PC-9 (cell line): ENCODE results near the gene SOX18. TPM values are rescaled to one million over a fixed set of nuclear protein-coding genes. Genes with fewer than 3 reads are reported as not detected.

Source experiments
- BruUV-seq: library from RNA; stranded (reverse); fragments of 400-500 nt; replicated peaks from 2 replicates; lab custom pipeline; 2021; lab: Mats Ljungman, UMichigan
- CTCF ChIA-PET: fragments of 300-600 bp; sonication (Branson Sonifier 250); formaldehyde crosslinking; loops from one replicate; lab custom pipeline; 2022; ENCODE audit warnings: antibody characterized with exemption; lab: Charles Lee
- POLR2A ChIA-PET: fragments of 300-600 bp; sonication (Branson Sonifier 250); formaldehyde crosslinking; loops from one replicate; lab custom pipeline; 2022; ENCODE audit warnings: antibody characterized with exemption; ENCODE audit not compliant: unreplicated experiment; lab: Charles Lee
- DNase-seq, 2 experiments: peaks; one replicate each; pipeline versions ENCODE4 v3.0.0 to v3.0.0-alpha.2; 2015 to 2022; ENCODE audit warnings: mixed read lengths in 1 of 2
- H2AFZ ChIP-seq: fragments of 200-600 bp; sonication (generic); 2 replicates; pipeline ENCODE4 v1.8.1; 2017; ENCODE audit warnings: antibody characterized with exemption
- H3F3A ChIP-seq: fragments of 200-600 bp; sonication (generic); 2 replicates; pipeline ENCODE4 v1.8.1; 2017; ENCODE audit warnings: antibody characterized with exemption, mild to moderate bottlenecking, low read depth; ENCODE audit not compliant: insufficient read depth
- H3K27ac ChIP-seq: fragments of 200-600 bp; sonication (generic); 2 replicates; pipeline ENCODE4 v1.6.1; 2016; ENCODE audit warnings: mixed run types
- H3K27me3 ChIP-seq: fragments of 200-600 bp; sonication (generic); 2 replicates; pipeline ENCODE4 v1.6.1; 2016; ENCODE audit warnings: low read depth, mixed run types; ENCODE audit not compliant: insufficient read depth
- H3K36me3 ChIP-seq: fragments of 200-600 bp; sonication (generic); 2 replicates; pipeline ENCODE4 v1.6.1; 2016; ENCODE audit warnings: low read depth, mixed run types
- H3K4me1 ChIP-seq: fragments of 200-600 bp; sonication (generic); replicated peaks from 2 replicates; pipeline ENCODE4 v1.6.1; 2016; ENCODE audit warnings: mixed run types; ENCODE audit not compliant: insufficient read depth
- H3K4me2 ChIP-seq: fragments of 200-600 bp; sonication (generic); 2 replicates; pipeline ENCODE4 v1.6.1; 2017; ENCODE audit warnings: mixed run types
- H3K4me3 ChIP-seq: fragments of 200-600 bp; sonication (generic); 2 replicates; pipeline ENCODE4 v1.6.1; 2016; ENCODE audit warnings: mixed run types
- H3K79me2 ChIP-seq: fragments of 200-600 bp; sonication (generic); 2 replicates; pipeline ENCODE4 v1.6.1; 2017; ENCODE audit warnings: low read depth, mixed run types
- H3K9me2 ChIP-seq: fragments of 200-600 bp; sonication (generic); 2 replicates; pipeline ENCODE4 v1.8.1; 2017; ENCODE audit warnings: mild to moderate bottlenecking; ENCODE audit not compliant: insufficient read depth
- H3K9me3 ChIP-seq: fragments of 200-600 bp; sonication (generic); 2 replicates; pipeline ENCODE4 v1.8.1; 2016; ENCODE audit warnings: low read depth; ENCODE audit not compliant: insufficient read depth
- H4K20me1 ChIP-seq: fragments of 200-600 bp; sonication (generic); 2 replicates; pipeline ENCODE4 v1.8.1; 2017; ENCODE audit not compliant: insufficient read depth
- EZH2 ChIP-seq: fragments of 200-600 bp; sonication (generic); IDR thresholded peaks from 2 replicates; pipeline ENCODE4 v1.8.0; 2017; ENCODE audit warnings: antibody characterized with exemption, low read depth
- intact Hi-C: fragments of 100-400 bp; cut with micrococcal nuclease; formaldehyde crosslinking; loops from one replicate; pipeline ENCODE4 v1.10.0; 2022; ENCODE audit not compliant: unreplicated experiment
- total RNA-seq: library from RNA; stranded (reverse); gene quantifications from 2 replicates; pipeline ENCODE4 v1.2.3, GENCODE V29; 2021
- TF ChIP-seq, protein P1 (sequence below): fragments of 200-600 bp; sonication (generic); conservative IDR thresholded peaks from 2 replicates; pipeline ENCODE4 v1.6.1; 2017; ENCODE audit warnings: mixed run types, antibody characterized with exemption, mild to moderate bottlenecking, moderate library complexity

Gene SOX18
- total RNA-seq, 1 experiment from 2014 or later: not detected

DNA sequence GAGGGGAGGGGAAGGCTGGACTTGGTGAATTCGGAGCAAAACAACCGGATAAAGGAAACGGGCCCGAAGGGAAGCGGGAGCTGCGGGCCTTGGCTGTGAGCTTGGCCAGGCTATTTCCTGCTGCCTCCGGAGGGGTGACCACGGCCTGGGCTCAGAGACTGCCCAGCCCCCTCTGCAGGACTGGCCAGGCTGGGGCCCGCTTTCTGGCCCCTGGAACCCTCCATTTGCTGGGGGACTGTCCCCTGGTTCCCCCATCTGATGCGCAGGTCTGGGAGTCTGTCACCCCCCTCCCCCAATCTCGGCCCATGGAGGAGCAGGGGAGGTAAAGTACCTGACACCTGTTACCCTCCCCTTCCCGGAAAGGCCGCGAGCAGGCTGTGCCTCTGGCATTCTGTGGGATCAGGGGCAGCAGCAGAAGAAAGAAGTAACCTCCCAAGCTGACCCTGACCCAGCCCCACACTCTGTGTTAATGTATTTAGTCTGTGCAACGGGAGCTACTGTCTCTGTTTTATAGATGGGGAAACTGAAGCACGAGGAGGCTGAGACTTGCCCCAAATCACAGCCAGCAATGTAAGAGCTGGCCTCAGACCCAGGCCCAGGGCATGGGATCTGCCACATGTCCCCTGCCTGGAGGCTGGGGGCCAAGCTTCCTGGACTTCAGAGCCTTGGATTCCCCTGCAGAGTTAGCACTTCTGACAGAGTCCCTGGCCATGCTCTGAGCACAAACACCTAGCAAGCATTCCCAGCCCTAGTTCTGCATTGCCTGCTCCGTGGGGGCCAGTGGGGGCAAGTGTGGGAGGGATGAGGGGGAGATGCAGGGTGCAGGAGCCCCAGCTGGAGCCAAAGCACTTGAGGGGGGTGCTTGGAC is 9.9 kb downstream of the SOX18 start:
- Histone ChIP-seq H3K4me3 (peak overlapping the region; percentile 96), H3K79me2 (no peaks in the 10 kb centered on the region), H2AFZ (peak overlapping the region; percentile 97), H3K27me3 (peaks cover 20% of the 10 kb centered on the region; the same call in 1 of the 2 replicates), H3K9me2 (no peaks in the 10 kb centered on the region), H3K9me3 (no peaks in the 10 kb centered on the region), H3K4me2 (peak overlapping the region; percentile 97), H3K27ac (no peak overlapping the region), H3K4me1 (peaks cover 17% of the 10 kb centered on the region), H4K20me1 (0 out of 2 replicates have a peak, but pooled peaks cover 4% of the 10 kb centered on the region), H3K36me3 (no peaks in the 10 kb centered on the region), H3F3A (peaks cover 33% of the 10 kb centered on the region)
- TF ChIP-seq EZH2: no peak
- TF ChIP-seq, protein P1, sequence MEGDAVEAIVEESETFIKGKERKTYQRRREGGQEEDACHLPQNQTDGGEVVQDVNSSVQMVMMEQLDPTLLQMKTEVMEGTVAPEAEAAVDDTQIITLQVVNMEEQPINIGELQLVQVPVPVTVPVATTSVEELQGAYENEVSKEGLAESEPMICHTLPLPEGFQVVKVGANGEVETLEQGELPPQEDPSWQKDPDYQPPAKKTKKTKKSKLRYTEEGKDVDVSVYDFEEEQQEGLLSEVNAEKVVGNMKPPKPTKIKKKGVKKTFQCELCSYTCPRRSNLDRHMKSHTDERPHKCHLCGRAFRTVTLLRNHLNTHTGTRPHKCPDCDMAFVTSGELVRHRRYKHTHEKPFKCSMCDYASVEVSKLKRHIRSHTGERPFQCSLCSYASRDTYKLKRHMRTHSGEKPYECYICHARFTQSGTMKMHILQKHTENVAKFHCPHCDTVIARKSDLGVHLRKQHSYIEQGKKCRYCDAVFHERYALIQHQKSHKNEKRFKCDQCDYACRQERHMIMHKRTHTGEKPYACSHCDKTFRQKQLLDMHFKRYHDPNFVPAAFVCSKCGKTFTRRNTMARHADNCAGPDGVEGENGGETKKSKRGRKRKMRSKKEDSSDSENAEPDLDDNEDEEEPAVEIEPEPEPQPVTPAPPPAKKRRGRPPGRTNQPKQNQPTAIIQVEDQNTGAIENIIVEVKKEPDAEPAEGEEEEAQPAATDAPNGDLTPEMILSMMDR: peak; percentile 20; the same call in 1 of the 2 replicates
- ChIA-PET POLR2A (interaction anchor here (0.6 to 1.4 kb wide), 2 partner anchors 59 to 501 kb away, joined by 3 to 6 read pairs; partner anchors contain the start of gene PRPF6), CTCF (interaction anchor here (1.1 to 1.6 kb wide), 6 partner anchors 15 to 501 kb away, joined by 4 to 7 read pairs (median 6); no protein-coding TSS in a partner anchor)
- intact Hi-C loops: loop anchor here (1.0 to 2.0 kb wide), 3 partner anchors 15 to 81 kb away; partner anchors contain the start of gene TCEA2
- BruUV-seq: TSS peak; percentile 45
- no peak for DNase-seq

DNA sequence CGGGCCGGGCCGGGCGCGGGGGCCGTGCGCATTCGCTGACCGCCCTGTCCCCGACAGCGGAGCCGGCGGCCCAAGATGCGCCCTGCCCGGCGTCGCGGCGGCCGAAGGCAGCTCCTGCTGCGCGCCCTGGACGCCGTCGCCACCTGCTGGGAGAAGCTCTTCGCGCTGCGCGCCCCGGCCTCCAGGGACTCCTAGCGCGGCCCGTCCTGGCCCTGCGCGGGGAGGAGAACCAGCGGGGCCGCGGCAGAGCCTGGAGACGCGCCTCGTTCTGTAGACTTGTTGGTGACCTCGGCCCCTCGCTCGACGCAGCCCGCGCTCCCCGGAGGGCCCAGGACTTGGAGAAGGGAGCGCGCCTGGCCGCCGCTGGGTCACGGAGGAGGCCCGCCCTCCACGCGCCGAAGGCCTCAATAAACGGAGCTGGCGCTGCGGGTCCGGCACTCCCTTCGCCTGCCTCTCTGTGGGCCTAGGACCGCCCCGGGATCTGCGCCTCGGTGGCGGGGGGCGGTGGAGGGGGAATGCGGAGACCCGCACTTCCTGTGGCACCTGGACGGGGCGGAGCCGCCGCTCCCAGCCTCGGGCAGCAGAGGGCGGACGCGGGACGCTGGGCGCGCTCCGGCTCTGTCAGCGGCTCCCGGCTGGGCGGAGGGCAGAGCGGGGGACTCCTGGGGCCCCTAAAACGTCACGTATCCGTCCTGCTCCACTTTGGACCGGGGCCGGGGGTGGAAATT is 10.7 kb downstream of the SOX18 start:
- CTCF ChIA-PET: interaction anchor here (0.7 to 1.6 kb wide), 9 partner anchors 16 to 501 kb away, joined by 3 to 8 read pairs (median 5); no protein-coding TSS in a partner anchor
- Histone ChIP-seq H3K9me2 (no peaks in the 10 kb centered on the region), H3K36me3 (no peaks in the 10 kb centered on the region), H2AFZ (peak overlapping the region; percentile 97), H3K4me2 (peak overlapping the region; percentile 97), H3K79me2 (no peaks in the 10 kb centered on the region), H3K27ac (no peak overlapping the region), H3K4me1 (peaks cover 13% of the 10 kb centered on the region; the same call in 1 of the 2 replicates), H3K4me3 (peak overlapping the region; percentile 96), H3F3A (peaks cover 30% of the 10 kb centered on the region), H3K27me3 (peaks cover 20% of the 10 kb centered on the region; the same call in 1 of the 2 replicates), H4K20me1 (0 out of 2 replicates have a peak, but pooled peaks cover 4% of the 10 kb centered on the region), H3K9me3 (no peaks in the 10 kb centered on the region)
- TF ChIP-seq, protein P1: peak; percentile 86
- TF ChIP-seq EZH2: no peak
- POLR2A ChIA-PET: interaction anchor here (0.6 to 1.4 kb wide), 5 partner anchors 27 to 471 kb away, joined by 5 to 6 read pairs (median 5); partner anchors contain the start of genes ARFRP1, PRPF6 and ZGPAT
- intact Hi-C loops: loop anchor here (1.0 to 2.0 kb wide), 3 partner anchors 16 to 82 kb away; partner anchors contain the start of gene TCEA2
- BruUV-seq: no TSS peak
- peak; percentile 69 to 87 for DNase-seq
